Neural cell (in vitro differentiated cells): ENCODE results near the gene PCOLCE2.

Experiments used
- CTCF ChIP-seq: fragments of 450-650 bp; IDR thresholded peaks from 2 replicates; pipeline ENCODE4 v1.5.1; 2014; ENCODE audit warnings: antibody characterized with exemption, mild to moderate bottlenecking, moderate library complexity; ENCODE audit not compliant: poor library complexity, severe bottlenecking
- EP300 ChIP-seq: fragments of 450-650 bp; conservative IDR thresholded peaks from 2 replicates; pipeline ENCODE4 v1.6.1; 2014; ENCODE audit warnings: antibody characterized with exemption, mild to moderate bottlenecking, moderate library complexity; ENCODE audit not compliant: poor library complexity, severe bottlenecking
- EZH2 ChIP-seq: fragments of 200-600, 300-800 bp; shearing (Covaris generic), sonication (generic); IDR thresholded peaks from 2 replicates; pipeline ENCODE4 v1.6.1; 2014; ENCODE audit warnings: antibody characterized with exemption, low read length, borderline replicate concordance, mild to moderate bottlenecking; ENCODE audit not compliant: insufficient read depth, poor library complexity, severe bottlenecking
- MXI1 ChIP-seq: fragments of 450-650 bp; conservative IDR thresholded peaks from 2 replicates; pipeline ENCODE4 v1.6.1; 2014; ENCODE audit warnings: antibody characterized with exemption, mild to moderate bottlenecking; ENCODE audit not compliant: poor library complexity, severe bottlenecking
- POLR2AphosphoS5 ChIP-seq: IDR thresholded peaks from 2 replicates; pipeline ENCODE4 v1.6.1; 2012
- RAD21 ChIP-seq: fragments of 450-650 bp; conservative IDR thresholded peaks from 2 replicates; pipeline ENCODE4 v1.6.1; 2014; ENCODE audit warnings: antibody characterized with exemption, mild to moderate bottlenecking, moderate library complexity
- REST ChIP-seq: IDR thresholded peaks from 2 replicates; pipeline ENCODE4 v1.6.1; 2012; ENCODE audit warnings: borderline replicate concordance
- SMC3 ChIP-seq: fragments of 450-650 bp; conservative IDR thresholded peaks from 2 replicates; pipeline ENCODE4 v1.6.1; 2014; ENCODE audit warnings: antibody characterized with exemption, mild to moderate bottlenecking, moderate library complexity; ENCODE audit not compliant: poor library complexity

- TF ChIP-seq EP300 (no peak), POLR2AphosphoS5 (no peak), RAD21 (no peak), CTCF (no peak), MXI1 (no peak), EZH2 (no peak), REST (no peak), SMC3 (no peak)
These were observed 9.7 kb upstream of the PCOLCE2 start for GRCh38 chr3:142898346-142899213.
